Glutamatergic neuron (in vitro differentiated cells): Measurements from ENCODE around the gene MTARC2. TPM values are rescaled to one million over a fixed set of nuclear protein-coding genes. Genes with fewer than 3 reads are reported as not detected.
"Not testable (repeated sequence)": the region's sequence is repeated elsewhere in the genome, so short reads cannot be mapped to it uniquely, and the experiment has no call there.

Experiments
- DNase-seq: peaks from one replicate; pipeline ENCODE4 v3.0.0; 2022
- H3K27ac Mint-ChIP-seq: one replicate; pipeline ENCODE4 v1.8.0; 2020; ENCODE audit warnings: mild to moderate bottlenecking, mixed read lengths, inconsistent platforms; ENCODE audit not compliant: unreplicated experiment
- H3K27me3 Mint-ChIP-seq: one replicate; pipeline ENCODE4 v1.8.0; 2020; ENCODE audit warnings: mild to moderate bottlenecking, moderate library complexity, mixed read lengths, inconsistent platforms; ENCODE audit not compliant: unreplicated experiment
- H3K36me3 Mint-ChIP-seq: one replicate; pipeline ENCODE4 v1.8.0; 2020; ENCODE audit warnings: mild to moderate bottlenecking, mixed read lengths, inconsistent platforms; ENCODE audit not compliant: unreplicated experiment
- H3K4me1 Mint-ChIP-seq: one replicate; pipeline ENCODE4 v1.8.0; 2020; ENCODE audit warnings: mild to moderate bottlenecking, low read depth, mixed read lengths, inconsistent platforms; ENCODE audit not compliant: unreplicated experiment
- H3K4me3 Mint-ChIP-seq: one replicate; pipeline ENCODE4 v1.8.0; 2020; ENCODE audit warnings: mild to moderate bottlenecking, mixed read lengths, inconsistent platforms; ENCODE audit not compliant: unreplicated experiment
- H3K9me3 Mint-ChIP-seq: one replicate; pipeline ENCODE4 v1.8.0; 2020; ENCODE audit warnings: mild to moderate bottlenecking, moderate library complexity, mixed read lengths, inconsistent platforms; ENCODE audit not compliant: unreplicated experiment
- total RNA-seq: library from RNA; stranded (reverse); fragmentation: NEBNext Ultra II Directional; extraction: Animal tissue kit (Norgen Biotek cat#: 25700); gene quantifications from one replicate; pipeline ENCODE4 v1.2.1, GENCODE V29; 2021; ENCODE audit not compliant: unreplicated experiment
- TF ChIP-seq, protein P1 (sequence below): fragments of 200-600 bp; sonication (generic); IDR thresholded peaks from one replicate; pipeline ENCODE4 v1.5.0; 2021; ENCODE audit not compliant: partially characterized antibody, unreplicated experiment

The MTARC2 gene
- total RNA-seq, 1 donor from 2014 or later: 3.0 TPM

DNA sequence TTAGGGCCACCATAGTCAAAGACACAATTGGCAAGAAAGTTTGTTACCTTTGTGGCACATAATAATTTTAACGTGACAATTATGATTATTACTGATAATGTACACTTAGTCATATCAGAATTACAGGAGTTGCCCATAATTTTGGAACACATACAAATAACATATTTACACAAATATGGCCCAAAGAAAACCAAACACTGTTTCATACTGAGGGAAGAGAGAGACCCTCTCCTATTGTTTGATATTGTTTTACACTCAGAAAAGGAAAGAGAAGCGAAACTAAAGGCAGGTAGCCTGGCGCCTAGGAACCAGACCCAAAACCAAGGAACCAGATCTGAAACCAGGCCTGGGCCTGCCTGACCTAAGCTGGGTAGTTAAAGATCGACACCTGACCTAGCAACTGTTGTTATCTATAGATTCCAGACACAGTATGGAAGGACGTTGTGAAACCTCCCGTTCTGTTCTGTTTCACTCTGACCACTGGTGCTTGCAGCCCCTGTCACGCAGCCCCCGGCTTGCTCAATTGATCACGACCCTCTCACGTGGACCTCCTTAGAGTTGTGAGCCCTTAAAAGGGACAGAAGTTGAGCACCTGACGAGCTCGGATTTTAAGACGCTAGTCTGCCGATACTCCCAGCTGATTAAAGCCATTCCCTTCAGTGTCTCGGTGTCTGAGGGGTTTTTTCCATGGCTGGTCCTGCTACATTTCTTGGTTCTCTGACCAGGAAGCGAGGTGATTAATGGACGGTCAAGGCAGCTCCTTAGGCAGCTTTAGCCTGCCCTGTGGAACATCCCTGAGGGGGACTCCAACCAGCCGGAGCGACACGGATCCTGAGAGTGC lies 30.1 kb upstream of the MTARC2 start:
- H3K36me3 Mint-ChIP-seq: peaks cover 12% of the 10 kb centered on the region
- H3K4me1 Mint-ChIP-seq: no peaks in the 10 kb centered on the region
- H3K27me3 Mint-ChIP-seq: no peaks in the 10 kb centered on the region
- no peak for DNase-seq
- H3K9me3 Mint-ChIP-seq: peaks cover 12% of the 10 kb centered on the region
- TF ChIP-seq, protein P1, sequence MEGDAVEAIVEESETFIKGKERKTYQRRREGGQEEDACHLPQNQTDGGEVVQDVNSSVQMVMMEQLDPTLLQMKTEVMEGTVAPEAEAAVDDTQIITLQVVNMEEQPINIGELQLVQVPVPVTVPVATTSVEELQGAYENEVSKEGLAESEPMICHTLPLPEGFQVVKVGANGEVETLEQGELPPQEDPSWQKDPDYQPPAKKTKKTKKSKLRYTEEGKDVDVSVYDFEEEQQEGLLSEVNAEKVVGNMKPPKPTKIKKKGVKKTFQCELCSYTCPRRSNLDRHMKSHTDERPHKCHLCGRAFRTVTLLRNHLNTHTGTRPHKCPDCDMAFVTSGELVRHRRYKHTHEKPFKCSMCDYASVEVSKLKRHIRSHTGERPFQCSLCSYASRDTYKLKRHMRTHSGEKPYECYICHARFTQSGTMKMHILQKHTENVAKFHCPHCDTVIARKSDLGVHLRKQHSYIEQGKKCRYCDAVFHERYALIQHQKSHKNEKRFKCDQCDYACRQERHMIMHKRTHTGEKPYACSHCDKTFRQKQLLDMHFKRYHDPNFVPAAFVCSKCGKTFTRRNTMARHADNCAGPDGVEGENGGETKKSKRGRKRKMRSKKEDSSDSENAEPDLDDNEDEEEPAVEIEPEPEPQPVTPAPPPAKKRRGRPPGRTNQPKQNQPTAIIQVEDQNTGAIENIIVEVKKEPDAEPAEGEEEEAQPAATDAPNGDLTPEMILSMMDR: no peak
- H3K4me3 Mint-ChIP-seq: no peak overlapping the region
- H3K27ac Mint-ChIP-seq: no peak overlapping the region

DNA sequence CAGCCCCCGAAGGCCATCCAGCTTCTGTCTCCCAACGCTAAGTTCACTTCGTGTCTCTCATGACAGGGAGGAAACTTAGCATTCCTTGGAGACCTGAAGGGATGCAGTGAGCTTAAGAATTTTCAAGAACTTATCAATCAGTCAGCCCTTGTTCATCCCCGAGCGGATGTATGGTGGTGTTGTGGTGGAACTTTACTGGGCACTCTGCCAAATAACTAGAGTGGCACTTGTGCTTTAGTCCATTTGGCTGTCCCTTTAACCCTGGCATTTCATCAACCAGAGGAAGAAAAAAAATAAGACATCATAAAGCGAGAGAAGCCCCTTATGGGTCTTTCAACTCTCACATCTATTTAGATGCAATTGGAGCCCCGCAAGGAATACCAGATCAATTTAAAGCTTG lies 26.9 kb upstream of the MTARC2 start:
- not testable (repeated sequence) for H3K4me1 Mint-ChIP-seq, H3K27me3 Mint-ChIP-seq, H3K9me3 Mint-ChIP-seq, H3K4me3 Mint-ChIP-seq, DNase-seq, H3K27ac Mint-ChIP-seq
- peaks cover 21% of the 10 kb centered on the region for H3K36me3 Mint-ChIP-seq

DNA sequence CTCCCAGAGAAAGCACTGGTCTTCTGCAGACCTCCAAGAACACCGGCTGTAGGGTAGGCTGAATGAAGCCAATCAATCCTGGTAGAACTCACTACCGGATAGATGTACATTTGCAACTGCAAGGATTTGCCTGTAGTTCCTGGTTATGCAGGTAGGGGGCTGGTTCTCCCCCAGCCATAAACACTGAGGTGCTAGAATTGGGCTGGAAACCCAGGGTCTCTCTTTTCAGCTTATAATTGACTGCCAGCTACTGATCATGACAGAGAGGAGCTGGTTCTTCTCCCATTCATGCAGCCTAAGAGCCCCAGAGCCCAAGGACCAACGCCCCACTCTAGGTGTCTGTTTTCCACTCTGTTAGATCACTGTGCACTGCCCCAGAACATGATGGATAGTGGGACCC lies 21.5 kb upstream of the MTARC2 start:
- no peak for DNase-seq
- peaks cover 3% of the 10 kb centered on the region for H3K9me3 Mint-ChIP-seq
- H3K4me1 Mint-ChIP-seq: no peaks in the 10 kb centered on the region
- TF ChIP-seq, protein P1: peak; percentile 36
- peaks cover 9% of the 10 kb centered on the region for H3K36me3 Mint-ChIP-seq
- H3K27me3 Mint-ChIP-seq: peaks cover 2% of the 10 kb centered on the region
- no peak overlapping the region for H3K4me3 Mint-ChIP-seq
- no peak overlapping the region for H3K27ac Mint-ChIP-seq

DNA sequence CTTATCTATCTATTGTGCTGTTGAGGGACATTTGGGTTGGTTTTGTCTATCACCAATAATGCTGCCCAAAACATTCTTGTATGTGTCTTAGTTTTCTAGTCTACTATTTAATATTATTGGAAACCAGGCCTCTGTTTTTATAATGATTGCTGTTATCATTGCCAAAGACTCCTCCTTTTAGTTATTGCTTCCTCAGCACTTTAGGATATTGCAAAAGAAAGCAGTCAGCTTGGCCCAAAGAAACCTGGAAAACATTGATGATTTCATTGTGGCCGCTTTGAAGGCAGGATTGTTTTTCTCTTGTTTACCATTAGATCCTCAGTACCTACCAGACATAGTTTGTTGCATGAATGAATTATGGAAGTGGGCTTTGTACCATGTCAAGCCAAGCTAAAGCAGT lies 20.6 kb upstream of the MTARC2 start:
- H3K36me3 Mint-ChIP-seq: peaks cover 9% of the 10 kb centered on the region
- DNase-seq: no peak
- H3K27me3 Mint-ChIP-seq: peaks cover 2% of the 10 kb centered on the region
- TF ChIP-seq, protein P1: no peak
- H3K4me3 Mint-ChIP-seq: no peak overlapping the region
- H3K9me3 Mint-ChIP-seq: peaks cover 3% of the 10 kb centered on the region
- no peak overlapping the region for H3K27ac Mint-ChIP-seq
- H3K4me1 Mint-ChIP-seq: no peaks in the 10 kb centered on the region

DNA sequence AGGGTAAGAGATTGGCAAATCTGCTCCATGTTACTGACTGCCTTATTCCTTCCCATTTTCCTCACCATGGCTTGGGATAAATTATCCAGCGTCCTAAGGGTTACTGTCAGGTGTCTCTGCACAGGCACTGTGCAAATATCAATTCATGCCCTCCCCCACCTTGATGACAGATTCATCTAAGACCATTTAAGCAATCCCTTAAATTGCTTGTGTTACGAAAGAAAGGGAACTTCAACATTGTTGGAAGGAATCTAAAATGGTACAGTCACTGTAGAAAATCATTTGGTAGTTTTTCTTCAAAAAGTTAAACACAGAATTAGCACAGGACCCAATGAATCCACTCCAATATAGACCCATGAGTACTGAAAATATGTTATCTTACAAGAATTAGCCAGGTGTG lies 17.6 kb upstream of the MTARC2 start:
- Mint-ChIP-seq H3K27ac (no peak overlapping the region), H3K4me3 (no peak overlapping the region), H3K36me3 (peaks cover 7% of the 10 kb centered on the region), H3K27me3 (no peaks in the 10 kb centered on the region), H3K4me1 (no peaks in the 10 kb centered on the region), H3K9me3 (peaks cover 3% of the 10 kb centered on the region)
- no peak for DNase-seq
- TF ChIP-seq, protein P1: no peak
